ENCODE measurements around the gene RAPGEF3.

The RAPGEF3 gene

DNA sequence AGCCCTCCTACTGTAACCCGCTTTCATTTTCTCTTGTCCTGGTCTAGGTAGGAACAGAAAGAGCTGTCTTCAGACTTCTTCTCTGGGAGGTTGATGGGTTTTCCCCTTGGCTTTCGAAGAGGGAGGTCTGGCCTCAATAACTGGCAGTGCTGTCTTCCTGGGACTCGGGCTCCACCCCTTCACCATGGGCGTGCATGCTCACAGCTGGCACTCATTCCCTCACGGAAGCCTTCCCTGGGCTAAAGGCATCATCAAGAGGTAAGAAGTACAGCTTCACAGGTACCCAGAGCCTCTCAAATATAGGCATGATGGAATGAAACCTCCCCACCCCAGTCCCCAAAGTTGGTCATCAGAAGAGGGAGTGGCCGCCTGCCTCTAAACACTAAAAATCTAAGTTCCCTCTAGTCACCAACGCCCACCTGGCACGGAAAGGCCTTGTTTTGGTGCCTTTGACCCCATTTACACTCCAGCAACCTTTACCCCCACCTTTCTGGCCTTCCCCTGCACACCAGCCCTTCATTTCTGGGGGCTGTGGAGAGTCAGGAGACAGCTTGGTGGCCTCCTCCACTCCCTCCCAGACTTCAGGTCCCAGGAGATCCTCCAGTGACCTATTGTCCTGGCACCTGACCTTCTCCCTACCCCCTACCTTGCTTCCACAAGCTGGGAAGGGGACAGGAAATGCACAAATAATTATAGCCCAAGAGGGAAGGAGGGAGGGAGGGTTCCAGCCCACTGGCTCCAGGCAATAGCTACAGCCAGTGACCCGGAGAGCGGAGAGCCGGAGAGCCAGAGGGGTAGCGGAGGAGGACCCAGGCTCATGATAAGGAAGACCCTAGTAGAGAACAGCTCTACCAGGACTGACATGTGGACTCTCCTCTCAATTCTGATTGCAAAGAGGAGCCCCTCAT lies 2.8 kb downstream of the RAPGEF3 start:
- DNase-seq, result no peak

DNA sequence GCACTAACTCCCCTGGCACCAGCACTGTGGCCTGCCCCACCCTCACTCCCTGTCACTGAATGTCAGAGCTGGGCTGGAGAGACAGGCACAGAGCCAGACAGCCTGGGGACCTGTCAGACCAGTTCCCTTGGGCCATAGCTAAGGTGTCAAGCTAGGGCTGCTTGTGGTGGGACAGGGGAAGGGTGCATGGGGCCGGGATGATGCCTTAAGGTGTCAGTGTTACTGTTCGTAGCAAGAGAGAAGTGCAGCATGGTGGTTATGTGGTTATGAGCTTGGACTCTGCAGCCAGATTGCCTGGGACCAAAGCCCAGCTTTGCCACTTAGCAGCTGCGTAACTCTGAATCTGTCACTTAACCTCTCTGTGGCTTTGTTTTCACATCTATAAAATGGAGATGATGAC lies 3.8 kb downstream of the RAPGEF3 start:
- no peak for DNase-seq

GRCh38 chr12:47754126-47754525 lies 4.6 kb downstream of the RAPGEF3 start:
- DNase-seq, result no peak

DNA sequence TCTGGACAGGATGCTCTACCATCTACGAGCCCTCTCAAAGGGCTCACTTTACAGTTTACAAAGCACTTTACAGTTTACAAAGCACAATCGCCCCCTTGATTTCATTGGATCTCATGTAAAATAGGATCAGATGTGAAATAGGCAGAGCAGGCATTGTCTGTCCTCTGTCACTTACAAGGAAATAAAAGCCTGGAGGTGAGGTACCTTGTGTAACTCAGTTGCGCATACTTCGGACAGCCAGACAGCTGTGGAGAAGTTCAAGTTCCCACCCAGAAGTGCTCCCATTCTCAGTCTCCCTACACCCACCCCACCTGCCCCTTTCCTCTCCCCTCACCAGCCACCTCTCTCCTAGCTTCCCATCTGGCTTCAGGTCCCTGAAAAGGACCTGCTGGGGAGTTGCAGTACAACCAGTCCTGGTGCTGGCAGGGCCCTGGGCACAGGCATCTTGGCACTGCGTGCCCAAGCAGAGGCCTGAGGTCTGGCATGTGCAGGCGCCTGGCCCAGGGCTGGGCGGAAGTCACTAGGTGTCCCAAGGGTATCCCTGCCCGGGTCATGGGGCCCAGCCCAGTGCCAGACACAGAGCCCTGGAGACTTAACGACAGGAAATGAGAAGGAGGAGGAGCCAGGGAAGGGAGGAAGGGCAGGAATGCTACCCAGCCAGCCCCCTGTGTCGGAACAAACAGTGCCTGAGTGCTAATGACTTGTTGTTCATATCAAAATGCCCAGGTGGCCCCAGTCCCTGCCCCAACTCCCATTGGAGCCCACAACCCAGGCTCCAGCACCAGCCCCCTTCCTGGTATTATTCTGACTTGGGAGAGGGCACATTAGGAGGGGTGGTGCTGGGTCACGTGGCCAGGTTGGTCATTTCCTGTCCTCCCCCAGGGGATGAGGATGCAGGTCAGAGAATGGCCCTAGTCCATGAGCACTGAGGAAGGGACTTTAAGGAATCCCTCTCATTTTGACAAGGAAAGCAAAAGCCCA lies 5.4 kb downstream of the RAPGEF3 start:
- no peak for DNase-seq

DNA sequence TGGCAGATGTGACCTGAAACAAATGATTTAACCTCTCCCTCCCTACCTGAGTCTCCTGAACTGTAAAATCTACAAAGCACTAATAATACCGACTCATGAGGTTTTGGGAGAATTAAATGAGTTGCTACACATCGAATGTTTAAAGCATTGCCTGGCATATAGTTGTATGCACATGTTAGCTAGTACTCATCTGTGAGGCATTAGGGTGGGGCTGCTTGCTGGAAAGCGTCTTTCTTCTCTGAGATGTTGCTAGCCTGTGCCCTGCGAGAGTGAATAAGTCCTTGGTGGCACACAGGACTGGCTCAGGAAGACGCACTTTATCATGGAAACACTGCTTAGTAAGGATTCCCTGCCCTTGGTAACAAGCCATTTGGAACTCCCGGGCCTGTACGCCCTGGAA lies 6.1 kb downstream of the RAPGEF3 start:
- DNase-seq, result no peak

GRCh38 chr12:47752121-47752520 lies 6.6 kb downstream of the RAPGEF3 start:
- DNase-seq, result no peak

GRCh38 chr12:47751561-47751960 lies 7.1 kb downstream of the RAPGEF3 start:
- no peak for DNase-seq

- DNase-seq, result no peak
Measured at GRCh38 chr12:47750916-47751470, 7.7 kb downstream of the RAPGEF3 start.

GRCh38 chr12:47750229-47750798 lies 8.4 kb downstream of the RAPGEF3 start:
- DNase-seq, result no peak

GRCh38 chr12:47748899-47749298 lies 9.8 kb downstream of the RAPGEF3 start:
- DNase-seq, result no peak

DNA sequence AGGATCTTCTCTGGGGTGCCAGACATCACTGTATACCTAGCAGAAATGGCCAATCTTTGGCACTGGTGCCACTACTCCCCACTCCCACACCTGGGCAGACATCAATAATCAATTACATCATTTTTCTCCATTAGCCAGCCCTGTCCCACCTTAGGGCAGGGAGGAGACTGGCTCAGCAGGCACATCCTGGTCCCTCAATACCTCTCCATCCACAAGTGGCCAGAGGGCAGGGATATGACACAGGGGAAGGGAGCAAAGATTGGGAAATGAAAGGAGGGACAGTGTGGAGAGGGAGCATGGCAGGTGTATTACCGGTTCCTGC lies 10.2 kb downstream of the RAPGEF3 start:
- DNase-seq, result no peak

DNA sequence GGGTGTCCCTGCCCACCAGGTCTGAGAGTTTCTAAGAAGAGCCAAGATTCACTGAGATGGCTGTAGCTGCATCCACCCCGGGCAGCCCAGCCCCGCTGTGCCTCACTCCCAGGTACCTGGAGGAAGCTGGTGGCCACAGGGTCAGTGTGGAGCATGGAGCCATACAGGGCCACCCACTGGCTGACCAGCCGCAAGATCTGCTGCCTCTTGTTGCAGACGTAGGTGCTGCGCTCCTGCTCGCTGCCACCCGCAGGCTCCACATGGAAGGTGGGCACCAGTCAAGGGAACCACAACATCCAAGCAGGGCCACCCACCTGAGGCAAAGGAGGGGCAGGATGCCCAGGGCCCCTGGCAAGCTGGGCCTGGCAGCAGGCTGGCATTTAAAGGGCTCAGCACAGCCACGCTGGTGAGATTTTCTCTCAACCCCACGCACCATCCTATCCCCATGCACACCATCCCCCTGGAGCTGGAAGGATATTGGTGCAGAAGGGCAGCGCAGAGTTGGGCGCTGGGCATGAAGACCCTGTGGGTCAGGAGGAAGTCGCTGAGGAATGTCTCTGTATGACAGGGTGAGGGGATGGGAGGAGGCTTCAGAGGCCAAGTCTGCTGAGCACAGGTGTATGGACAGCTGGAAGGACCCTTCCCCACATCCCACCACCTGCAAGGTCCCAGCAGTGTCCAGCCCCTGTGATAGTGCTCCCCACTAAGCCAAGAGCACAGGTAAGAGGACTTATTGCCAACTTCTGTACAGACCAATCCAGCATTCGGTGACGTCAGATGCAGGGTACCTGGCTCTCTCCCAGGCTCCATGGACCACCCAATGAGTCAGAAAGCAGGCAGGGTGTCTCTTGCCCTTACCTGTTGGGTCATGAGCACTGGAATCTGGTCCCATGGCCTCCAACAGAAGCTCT lies 10.8 kb downstream of the RAPGEF3 start:
- DNase-seq, result no peak

GRCh38 chr12:47747126-47747525 lies 11.6 kb downstream of the RAPGEF3 start:
- DNase-seq, result no peak

DNA sequence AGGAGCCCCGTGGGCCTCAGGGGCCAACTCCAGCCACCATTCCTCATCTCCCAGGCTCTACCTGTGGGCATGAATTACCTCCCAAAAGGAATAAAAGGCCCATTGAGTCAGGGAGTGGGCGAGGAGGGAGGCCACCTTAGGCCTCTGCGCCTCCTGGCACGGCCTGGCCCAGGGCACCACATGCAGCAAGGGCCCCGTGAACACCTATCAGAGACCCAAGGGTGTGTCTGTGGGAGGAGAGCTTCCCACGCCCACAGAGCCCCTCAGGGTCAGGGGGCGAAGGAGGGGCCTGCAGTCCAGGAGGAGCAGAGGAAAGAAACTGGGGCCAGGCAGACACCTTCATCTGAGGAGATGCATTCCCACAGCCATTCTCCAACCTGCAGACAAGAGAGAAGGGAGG lies 12.2 kb downstream of the RAPGEF3 start:
- DNase-seq, result no peak

DNA sequence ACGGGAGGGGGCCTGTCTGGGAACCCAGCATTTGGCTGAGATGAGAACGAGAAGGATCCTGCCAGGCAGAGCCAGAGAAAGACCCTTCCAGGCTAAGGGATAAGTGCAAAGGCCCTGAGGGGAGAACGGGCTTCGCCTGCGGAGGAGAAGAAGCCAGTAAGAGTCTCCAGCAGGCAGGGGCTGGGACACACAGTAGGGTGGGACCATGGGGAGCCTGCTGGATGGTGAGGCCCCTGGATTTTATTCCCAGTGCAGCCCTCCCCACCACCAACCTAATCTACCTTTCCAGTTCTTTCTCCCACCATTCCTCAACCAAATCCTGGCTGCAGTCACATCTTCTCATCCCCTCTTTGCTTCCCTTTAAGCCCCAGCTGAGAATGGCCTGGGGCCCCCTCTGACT lies 12.6 kb downstream of the RAPGEF3 start:
- no peak for DNase-seq

GRCh38 chr12:47745485-47746041 lies 13.1 kb downstream of the RAPGEF3 start:
- DNase-seq, result no peak

DNA sequence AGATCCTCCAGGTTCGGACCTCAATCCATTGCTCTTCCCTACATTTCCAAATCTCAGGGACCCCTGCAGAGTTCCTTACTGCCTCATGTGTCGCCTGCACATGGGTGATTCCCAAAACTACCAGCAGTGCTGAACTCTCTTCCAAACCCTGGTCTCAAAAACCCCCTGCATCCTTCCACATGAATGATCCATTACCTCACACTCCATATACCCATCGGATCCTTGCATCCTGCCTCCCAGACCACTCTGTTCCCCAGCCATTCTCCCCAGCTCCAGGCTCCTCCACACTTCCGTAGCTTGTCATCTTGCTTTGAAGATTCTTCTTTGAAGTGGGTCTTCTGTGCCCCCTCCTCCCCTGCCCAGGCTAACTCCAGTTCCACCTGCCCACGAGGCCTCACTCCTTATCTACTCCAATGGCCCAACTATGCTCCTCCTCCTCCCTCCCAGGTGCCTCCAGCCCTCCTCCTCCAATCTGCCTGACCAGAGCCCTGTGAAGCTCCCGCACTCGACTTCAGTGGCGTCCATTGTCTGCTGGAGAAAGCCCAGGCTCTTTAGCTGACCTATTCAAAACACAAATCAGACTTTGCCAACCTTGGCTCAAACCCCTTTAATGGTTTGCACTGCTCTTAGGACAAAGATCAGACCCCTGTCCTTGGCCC lies 13.8 kb downstream of the RAPGEF3 start:
- no peak for DNase-seq

GRCh38 chr12:47744005-47744651 lies 14.6 kb downstream of the RAPGEF3 start:
- DNase-seq, result peak; percentile 66 to 68

DNA sequence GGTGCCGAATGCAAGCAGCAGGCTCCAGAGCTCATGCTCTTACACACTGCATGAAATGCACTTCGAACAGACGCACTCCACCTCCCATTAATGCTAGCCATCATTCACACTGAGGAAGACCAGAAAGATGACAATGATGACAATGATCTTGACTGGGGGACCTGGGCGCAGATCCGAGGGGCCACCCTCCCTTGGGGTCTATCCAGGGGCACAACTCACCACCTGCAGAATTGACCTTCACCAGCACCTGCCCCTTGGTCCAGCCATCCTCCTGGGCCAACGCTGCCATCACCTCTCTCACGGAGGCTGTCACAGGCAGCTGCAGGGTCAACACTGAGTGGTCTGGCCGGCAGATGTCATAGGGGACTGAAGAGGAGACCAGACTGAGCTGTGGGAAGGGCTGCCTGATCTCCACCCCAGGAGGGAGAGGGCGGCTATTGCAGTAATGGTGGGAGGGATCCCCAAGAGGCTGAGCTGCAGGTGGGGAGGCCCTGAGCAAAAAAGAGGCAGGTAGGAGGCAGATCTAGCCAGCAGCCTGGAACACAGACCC lies 15.3 kb downstream of the RAPGEF3 start:
- no peak for DNase-seq

GRCh38 chr12:47742253-47742825 lies 16.3 kb downstream of the RAPGEF3 start:
- peak; percentile 66 to 75 for DNase-seq
